ENCODE results near the gene COMTD1.

COMTD1 gene

GRCh38 chr10:75246506-75246905 is 10.7 kb upstream of the COMTD1 start:
- H3K4me3 ChIP-seq (replicated peaks; ENCODE audit: low read depth, low read length) = no peak overlapping the region
- no peak for TF ChIP-seq CTCF (IDR thresholded peaks at IDR 0.05; ENCODE audit: low read depth, low read length, missing control alignments)
- DNase-seq (ENCODE audit: extremely low read depth, low read depth) = no peak

DNA sequence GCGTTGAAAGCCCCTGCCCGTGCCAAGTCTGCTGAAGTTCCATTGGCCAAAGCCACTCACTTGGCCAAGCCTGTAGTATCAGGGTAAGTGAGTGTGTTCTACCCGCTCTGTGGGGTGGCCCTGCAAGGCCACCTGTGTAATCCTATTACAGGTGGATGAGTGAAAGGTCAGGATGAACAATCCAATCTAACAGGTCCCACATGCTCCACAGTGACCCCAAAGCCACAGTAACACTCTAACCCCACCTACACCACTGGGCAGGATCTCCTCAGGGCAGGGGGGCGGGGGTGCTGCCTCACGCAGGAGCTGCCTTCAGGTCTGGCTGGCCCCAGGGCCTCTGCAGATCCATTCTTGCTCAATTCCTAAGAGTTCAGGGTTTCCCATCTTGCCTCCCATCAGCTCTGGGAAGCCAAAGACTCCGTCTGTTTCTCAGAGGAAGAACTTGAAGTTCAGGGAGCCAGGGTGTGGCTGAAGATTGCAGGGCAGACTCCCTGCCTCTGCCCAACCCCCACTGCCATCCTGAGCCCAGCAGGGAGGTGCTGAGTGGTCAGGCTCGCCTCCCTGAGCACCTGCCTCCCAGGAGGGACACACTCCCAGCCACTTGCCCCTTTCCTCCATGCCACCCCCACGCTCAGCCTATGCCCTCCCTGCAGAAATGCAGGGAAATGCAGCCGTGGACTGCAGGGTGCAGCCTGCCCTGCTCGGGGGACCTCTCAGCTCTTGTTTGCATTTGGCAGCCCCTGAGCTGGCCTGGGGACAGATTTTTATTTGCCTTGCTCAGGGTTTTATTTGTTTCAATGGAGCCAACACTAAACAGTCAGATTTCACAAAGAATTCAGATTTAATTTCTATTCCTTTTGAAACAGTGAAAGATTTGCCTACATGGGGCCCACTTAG is 9.8 kb upstream of the COMTD1 start:
- no peak for DNase-seq (ENCODE audit: extremely low read depth, low read depth)
- TF ChIP-seq CTCF (IDR thresholded peaks at IDR 0.05; ENCODE audit: low read depth, low read length, missing control alignments) = no peak
- H3K4me3 ChIP-seq (replicated peaks; ENCODE audit: low read depth, low read length) = no peak overlapping the region

DNA sequence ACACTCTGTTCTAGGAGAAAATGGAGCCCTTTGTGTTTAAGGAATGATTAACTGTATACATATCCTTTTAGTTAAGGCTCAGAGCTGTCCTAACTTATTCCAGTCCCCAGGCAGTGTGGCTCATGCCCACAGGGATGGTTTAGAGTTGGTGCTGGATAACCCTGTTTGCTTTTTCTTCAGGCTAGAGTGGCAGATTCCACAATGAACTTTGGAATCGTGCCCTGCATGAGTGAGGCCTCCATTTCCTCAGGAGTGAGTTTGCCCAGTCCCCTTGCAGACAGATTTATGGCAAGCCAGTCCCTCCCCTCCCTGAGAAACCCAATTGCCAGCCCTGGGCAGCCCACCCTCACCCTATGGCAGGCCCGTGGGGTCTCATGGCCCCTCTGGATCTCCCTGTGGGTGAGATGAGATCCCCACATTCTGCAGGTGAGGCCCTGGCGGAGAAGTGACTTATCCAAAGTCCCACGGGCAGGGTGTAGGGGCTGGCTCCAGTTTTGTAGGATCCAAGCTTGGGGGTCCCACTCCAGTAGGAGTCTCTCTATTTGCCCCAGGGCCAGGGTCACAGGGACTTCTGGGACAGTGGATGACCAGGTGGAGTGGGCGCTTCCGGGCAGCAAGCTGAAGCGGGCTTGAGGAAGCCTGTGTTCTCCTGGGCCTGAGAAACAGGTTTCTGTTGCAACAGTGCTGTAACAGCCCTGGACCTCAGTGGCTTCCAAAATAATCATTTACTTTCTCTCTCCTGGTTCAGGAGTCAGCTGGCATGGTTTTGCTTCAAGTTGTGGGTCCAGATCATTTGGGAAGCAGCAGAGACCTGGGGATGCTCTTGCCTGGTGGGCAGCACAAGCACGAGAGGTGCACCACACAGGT is 9.0 kb upstream of the COMTD1 start:
- H3K4me3 ChIP-seq (replicated peaks; ENCODE audit: low read depth, low read length) = no peak overlapping the region
- TF ChIP-seq CTCF (IDR thresholded peaks at IDR 0.05; ENCODE audit: low read depth, low read length, missing control alignments) = no peak
- DNase-seq (ENCODE audit: extremely low read depth, low read depth) = no peak

DNA sequence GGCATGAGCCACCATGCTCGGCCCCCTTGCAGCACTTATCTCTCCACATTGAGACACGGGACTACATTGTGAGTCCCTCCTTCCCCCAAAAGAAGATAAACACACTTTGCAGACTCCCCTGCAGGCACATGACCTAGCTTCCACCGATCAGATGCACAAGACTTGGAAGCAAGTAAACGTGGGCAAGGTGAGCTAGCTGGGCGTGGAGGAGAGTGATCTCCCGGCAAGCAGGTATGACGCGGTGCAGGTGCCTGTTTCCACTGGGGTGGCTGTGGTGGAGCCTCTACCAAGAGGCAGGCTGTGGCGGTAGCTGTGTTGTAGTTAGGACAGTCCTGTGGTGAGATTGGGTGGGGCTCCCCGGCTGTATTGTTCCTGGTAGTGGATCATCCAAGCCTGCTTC is 7.7 kb upstream of the COMTD1 start:
- no peak overlapping the region for H3K4me3 ChIP-seq (replicated peaks; ENCODE audit: low read depth, low read length)
- no peak for TF ChIP-seq CTCF (IDR thresholded peaks at IDR 0.05; ENCODE audit: low read depth, low read length, missing control alignments)
- no peak for DNase-seq (ENCODE audit: extremely low read depth, low read depth)

- H3K4me3 ChIP-seq (replicated peaks; ENCODE audit: low read depth, low read length) = no peak overlapping the region
- TF ChIP-seq CTCF (IDR thresholded peaks at IDR 0.05; ENCODE audit: low read depth, low read length, missing control alignments) = no peak
- DNase-seq (ENCODE audit: extremely low read depth, low read depth) = no peak
These were observed 4.7 kb upstream of the COMTD1 start for GRCh38 chr10:75240329-75241076.

DNA sequence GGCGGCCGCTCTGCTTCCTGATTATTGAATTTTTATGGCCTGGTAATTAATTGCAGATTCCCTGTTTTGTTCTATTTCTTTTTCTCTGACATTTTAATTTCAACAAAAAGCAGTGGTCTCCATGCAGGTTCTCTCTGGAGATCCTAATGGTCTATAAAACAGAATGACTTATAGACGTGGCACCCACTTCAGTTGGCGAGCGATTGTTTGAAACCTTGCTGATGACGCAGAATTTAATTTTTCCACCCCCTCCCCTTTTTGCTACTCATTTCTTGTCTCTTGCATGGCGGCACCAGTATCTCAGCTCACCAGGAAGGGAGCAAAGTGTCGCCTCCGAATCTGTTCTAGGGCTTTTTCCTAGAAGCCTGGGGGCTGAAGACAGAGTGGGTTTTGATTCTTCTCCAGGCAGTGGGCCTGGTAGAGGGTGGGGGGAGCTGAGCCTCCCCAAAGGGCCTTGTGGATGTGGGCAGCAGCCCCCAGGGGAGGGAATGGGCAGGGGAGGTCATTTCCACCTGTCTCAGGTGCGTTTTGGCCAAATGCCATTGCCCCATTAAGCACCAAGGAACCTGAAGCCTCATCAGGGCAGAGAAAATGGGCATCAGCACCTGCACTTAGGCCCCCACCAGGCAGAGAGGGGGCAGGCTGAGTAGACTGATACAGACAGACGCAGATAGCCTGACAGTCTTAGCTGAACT is 3.5 kb upstream of the COMTD1 start:
- H3K4me3 ChIP-seq (replicated peaks; ENCODE audit: low read depth, low read length) = no peak overlapping the region
- DNase-seq (ENCODE audit: extremely low read depth, low read depth) = no peak
- TF ChIP-seq CTCF (IDR thresholded peaks at IDR 0.05; ENCODE audit: low read depth, low read length, missing control alignments) = no peak

Data from HFF-Myc (cell line).